HK-2 (cell line): ENCODE measurements around the gene PAGE2.
"Not testable (repeated sequence)": the region's sequence is repeated elsewhere in the genome, so short reads cannot be mapped to it uniquely, and the experiment has no call there.

Source experiments
- DNase-seq: peaks from one replicate; pipeline ENCODE4 v3.0.0-alpha.2; 2018; ENCODE audit not compliant: unreplicated experiment

The PAGE2 gene

GRCh38 chrX:55123900-55124299 lies 35.1 kb downstream of the PAGE2 start:
- no peak for DNase-seq

- DNase-seq, result no peak
Measured at GRCh38 chrX:55127692-55128091, 38.9 kb downstream of the PAGE2 start.

GRCh38 chrX:55129361-55129760 lies 40.5 kb downstream of the PAGE2 start:
- DNase-seq, result no peak

- no peak for DNase-seq
Measured at GRCh38 chrX:55130481-55130880, 41.7 kb downstream of the PAGE2 start.

GRCh38 chrX:55132416-55132815 lies 43.6 kb downstream of the PAGE2 start:
- no peak for DNase-seq

GRCh38 chrX:55135171-55135570 lies 46.4 kb downstream of the PAGE2 start:
- DNase-seq, result peak; percentile 17

- DNase-seq, result not testable (repeated sequence)
Measured at GRCh38 chrX:55140800-55141199, 52.0 kb downstream of the PAGE2 start.
